Measurements from ENCODE around the gene NRXN3.

- TF ChIP-seq CTCF (conservative IDR thresholded peaks at IDR 0.05 in 1 of 2, IDR thresholded peaks at IDR 0.05 in 1 of 2; ENCODE audit: low read depth in 1 of 2, low read length in 2 of 2) (no peak), EZH2 (IDR thresholded peaks at IDR 0.05; ENCODE audit: low read length, missing control alignments) (no peak)
Measured at GRCh38 chr14:78316052-78316451, 145.9 kb downstream of the NRXN3 start.

Data from fibroblast of lung (primary cell).